Endometrial microvascular endothelial cells (primary cell): ENCODE data around the gene OTULINL. TPM values are rescaled to one million over a fixed set of nuclear protein-coding genes. Genes with fewer than 3 reads are reported as not detected.

Experiments
- in situ Hi-C: cut with HindIII; loops from 2 replicates; pipeline ENCODE4 v1.10.0; 2017; ENCODE audit warnings: low sequenced_read_pairs, low pct_unique_long_range_greater_than_20kb; ENCODE audit errors: inconsistent ontology term
- total RNA-seq: library from RNA; depleted of rRNA; stranded (reverse); fragments of >200 nt; gene quantifications from one replicate; pipeline ENCODE4 v1.2.3, GENCODE V29; 2015; ENCODE audit errors: inconsistent ontology term

OTULINL gene
- total RNA-seq, 1 donor from 2014 or later: not detected

DNA sequence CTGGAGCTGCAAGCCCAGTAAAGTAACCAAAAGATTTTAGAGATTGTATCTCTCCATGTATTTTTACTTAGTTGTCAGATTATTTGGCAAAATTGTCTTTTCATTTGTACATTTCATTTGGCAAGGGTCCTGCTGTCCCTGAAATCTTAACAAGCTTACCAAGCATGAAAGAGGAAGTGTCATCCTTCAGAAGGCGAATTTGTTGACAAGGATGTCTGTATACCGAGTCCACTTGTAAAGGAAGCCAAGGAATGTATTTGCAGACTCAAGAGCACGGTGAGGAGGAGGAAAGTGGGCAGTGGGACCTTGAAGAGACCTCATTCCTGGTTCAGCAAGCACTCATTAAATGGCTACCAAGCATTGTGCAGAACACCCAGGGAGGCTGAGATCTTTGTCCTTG, 7.5 kb upstream of the OTULINL start:
- in situ Hi-C loops: no loop called here

DNA sequence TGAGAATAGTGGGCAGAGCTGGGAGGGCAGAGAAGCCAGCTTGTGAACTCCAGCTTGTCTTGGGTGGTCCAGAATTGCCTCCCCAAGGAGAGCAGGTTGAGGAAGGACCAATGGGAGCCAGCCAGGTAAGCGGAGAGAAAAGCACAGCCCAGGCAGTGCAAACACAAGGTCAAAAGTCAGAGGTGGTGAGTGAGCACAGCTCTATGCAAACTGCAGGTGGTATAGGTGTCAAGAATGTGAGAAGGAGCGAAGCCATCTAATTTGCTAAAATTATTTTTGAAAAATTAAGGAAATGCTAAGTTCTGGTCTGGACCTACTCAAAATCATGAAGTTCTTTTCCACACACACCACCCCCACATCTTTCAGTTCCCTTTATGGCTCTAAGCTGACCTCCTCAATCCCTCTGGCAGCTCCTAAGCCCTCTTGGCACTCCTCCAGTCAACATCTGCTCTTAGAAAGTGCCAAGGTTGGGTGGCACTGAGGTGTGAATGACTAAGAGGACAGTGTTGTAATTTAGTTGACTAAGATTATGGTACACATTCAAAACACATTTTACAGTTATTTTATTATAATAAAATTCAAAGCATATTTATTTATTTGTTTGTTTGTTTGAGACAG, 6.6 kb upstream of the OTULINL start:
- in situ Hi-C loops: no loop called here

DNA sequence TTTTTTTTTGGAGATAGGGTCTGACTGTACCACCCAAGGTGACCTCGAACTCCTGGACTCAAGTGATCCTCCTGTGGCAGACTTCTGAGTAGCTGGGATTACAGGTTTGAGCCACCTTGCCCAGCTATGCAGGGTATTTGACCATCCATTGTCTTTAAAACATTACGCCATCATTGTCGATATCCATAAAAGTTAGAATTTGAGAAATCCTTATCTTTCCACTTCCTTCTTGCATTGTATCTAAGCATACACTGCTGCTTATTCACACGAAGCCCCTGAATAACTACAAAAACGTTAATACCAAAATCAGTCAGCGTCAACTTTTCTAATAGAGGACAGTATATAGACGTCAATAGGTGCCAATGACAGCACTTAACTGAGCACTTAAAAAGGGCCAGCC, 5.4 kb upstream of the OTULINL start:
- in situ Hi-C loops: no loop called here

DNA sequence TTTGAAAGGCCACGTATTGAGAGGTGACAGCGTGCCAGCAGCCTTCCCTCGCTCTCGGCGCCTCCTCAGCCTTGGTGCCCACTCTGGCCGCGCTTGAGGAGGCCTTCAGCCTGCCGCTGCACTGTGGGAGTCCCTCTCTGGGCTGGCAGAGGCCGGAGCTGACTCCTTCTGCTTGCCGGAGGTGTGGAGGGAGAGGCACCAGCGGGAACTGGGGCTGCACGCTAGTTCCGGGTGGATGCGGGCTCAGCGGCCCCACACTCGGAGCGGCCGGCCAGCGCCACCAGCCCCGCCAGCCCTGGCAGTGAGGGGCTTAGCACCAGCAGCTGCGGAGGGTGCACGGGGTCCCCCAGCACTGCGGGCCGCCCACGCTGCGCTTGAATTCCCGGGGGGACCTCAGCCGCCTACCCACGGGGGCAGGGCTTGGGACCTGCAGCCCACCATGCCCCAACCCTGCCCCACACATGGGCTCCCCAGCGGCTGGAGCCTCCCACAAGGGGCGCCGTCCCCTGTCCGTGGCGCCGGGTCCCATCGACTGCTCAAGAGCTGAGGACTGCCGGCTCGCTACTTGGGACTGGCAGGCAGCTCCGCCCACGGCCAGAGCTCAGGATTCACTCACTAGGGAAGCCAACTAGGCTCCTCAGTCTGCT, 4.4 kb upstream of the OTULINL start:
- in situ Hi-C loops: no loop called here

DNA sequence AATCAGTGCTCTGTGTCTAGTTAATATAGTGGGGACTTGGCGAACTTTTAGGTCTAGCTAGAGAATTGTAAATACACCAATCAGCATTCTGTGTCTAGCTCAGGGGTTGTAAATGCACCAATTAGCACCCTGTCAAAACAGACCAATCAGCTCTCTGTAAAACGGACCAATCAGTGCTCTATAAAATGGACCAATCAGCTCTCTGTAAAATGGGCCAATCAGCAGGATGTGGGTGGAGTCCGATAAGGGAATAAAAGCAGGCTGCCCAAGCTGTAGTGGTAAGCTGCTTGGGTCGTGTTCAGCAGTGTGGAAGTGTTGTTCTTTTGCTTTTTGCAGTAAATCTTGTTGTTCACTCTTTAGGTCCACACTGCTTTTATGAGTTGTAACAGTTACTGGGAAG, 3.6 kb upstream of the OTULINL start:
- in situ Hi-C loops: no loop called here

DNA sequence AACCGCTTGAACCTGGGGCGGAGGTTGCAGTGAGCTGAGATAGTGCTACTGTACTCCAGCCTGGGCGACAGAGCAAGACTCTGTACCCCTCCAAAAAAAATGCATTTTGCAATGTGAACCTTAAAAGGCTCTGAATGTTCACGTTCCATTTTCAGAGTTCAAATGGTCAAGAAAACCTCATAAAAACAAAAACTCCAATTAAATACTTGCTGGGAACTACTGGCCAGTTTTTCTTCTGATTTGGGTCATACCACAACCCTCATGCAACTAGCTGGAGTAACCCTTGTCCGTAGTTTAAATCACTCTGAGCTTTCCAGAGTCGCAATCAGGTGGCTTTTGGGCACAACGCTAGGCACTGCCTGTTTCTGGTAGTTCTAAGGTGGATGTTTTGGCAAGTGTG, 2.3 kb upstream of the OTULINL start:
- in situ Hi-C loops: no loop called here

DNA sequence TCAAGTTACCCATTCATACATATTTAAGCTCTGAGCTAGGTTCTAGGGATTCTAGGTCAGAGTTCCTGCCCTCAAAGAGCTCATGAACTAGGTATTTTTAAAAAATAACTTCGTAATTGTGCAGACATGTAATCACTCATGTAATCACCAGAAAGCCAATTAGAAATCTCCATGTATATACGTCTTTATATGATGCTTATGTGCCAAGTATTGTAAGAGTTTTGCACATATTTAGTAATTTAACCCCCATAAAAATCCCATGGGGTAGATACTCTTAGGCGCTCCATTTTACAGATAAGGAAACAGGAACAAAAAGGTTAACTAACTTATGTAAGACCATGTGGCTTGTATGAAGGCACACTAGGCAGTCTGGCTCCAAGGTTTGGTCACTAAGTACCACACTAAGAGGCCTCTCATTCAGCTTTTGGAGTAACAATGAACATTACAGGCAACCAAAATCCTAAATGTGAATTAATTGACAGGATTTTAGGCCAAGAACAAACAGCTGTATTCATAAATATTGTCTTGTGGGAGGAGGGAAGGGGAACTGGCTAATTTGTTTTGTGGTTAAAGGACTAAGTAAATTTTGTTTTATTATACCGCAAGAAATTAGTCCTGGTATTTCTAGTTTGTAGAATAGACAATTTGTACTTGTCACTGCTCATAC, 1.7 kb upstream of the OTULINL start:
- in situ Hi-C loops: no loop called here

DNA sequence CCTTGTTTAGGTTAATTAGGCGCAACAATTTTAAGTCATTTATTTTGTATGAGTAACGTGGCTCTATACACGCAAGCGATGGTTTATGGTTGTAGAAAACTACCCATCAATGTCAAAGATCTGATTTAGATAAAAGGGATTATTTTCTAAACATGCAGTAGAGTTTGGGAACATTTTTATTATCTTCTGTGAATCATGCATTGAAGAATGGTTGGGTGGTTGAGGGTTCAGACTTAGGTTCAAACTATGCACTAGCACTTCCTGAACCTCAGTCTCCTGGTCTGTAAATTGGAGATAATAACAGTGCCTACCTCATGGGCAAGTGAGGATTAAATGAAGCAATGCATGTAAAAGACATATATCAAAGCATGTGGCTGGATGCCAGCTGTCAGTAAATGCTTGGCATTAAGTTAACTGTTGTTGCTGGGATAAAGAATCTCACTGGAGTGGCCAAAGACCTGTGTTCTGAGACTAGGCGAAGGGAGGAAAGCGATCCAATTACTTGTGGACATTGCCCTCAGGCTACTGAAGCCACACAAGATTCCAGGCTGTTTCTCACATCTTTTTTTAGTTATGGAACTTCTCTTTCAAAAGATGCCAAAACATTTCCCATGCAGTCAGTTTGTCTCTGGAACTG, 1.1 kb upstream of the OTULINL start:
- in situ Hi-C loops: no loop called here

DNA sequence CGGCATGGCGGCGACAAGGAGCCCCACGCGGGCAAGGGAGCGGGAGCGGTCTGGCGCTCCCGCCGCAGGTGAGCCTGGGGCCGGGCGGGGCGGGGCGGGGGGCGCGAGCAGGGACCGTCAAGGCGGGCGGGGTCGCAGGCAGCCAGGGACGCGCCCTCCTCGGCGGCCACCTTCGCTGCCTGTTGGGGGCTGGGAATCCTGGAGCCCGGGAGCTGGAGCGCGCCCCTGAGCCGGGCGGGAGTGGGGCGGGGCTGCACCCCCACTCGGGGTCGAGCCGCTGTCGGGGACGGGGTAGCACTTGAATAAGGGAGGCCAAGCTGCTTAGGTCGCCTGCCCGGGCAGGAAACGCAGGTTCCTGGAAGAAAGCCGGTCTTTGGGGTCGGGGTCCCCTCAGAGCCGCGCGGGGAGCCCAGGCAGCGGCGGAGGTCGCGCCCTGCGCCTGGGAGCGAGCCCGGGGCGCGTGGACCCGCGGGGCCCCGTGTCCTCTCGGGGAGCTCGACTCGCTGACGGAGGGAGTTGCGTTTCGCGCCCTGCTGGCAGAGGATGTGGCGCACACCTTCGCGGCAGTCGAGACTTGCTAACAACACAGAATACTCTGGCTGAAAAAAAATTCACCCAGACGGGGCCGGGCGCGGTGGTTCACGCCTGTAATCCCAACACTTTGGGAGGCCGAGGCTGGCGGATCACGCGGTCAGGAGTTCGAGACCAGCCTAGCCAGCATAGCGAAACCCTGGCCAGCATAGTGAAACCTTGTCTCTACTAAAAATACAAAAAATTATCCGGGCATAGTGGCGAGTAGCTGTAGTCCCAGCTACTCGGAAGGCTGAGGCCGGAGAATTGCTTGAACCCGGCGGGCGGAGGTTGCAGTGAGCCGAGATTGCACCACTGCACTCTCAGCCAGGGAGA, 552 bp downstream of the OTULINL start:
- in situ Hi-C loops: no loop called here

DNA sequence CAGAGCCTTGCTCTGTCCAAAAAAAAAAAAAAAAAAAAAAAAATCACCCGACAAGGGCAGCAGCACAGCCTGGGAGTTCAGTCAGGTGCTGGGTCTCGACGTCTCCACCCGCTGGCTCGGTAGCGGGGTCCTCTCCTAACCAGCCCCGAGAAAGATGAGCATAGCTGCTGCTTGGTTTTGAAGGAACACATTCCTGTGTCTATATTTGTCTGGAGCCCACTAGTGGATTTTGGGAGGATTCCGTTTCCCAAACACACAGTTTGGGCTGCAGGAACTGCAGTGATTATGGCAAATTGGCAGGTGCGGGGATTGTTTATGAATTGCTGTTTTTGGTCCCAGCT, 1.2 kb downstream of the OTULINL start:
- in situ Hi-C loops: no loop called here

DNA sequence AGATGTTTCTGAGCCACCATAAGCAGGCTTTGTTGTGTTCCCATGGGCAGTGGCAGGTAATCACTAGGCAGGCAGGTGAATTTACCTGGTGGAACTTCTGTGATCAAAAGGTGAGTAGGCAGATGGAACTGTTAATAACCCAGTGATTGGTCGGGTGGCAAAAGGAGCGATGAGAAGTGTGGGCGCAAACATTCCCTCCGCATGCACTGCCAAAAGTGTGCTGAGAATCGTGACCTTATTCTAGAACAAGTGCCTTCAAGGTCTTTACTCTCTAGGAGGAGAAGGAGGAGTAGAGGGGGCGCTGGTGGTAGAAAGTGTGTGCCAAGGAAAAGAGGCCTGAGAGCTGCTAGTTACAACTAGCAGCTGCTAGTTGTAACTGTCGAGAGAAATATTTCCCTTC, 3.3 kb downstream of the OTULINL start:
- in situ Hi-C loops: no loop called here

DNA sequence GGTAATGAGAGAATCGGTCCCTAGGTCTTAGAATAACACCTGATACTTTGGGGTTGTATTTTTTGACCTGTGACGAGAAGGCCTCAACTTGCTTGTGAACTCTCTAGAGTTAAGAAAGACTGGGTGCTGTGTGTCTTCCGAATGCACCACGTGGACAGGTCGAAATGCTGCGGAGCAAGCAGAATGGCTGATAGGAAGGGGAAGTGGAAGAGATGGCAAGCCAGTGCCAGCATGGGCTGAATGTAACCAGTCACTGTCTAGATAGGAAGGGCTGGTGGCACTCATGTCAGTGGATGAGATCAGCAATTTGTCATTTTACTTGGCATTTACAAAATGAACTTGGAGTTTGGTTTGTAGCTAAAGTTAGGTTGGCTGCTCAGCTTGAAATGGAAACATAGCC, 5.6 kb downstream of the OTULINL start:
- in situ Hi-C loops: no loop called here

DNA sequence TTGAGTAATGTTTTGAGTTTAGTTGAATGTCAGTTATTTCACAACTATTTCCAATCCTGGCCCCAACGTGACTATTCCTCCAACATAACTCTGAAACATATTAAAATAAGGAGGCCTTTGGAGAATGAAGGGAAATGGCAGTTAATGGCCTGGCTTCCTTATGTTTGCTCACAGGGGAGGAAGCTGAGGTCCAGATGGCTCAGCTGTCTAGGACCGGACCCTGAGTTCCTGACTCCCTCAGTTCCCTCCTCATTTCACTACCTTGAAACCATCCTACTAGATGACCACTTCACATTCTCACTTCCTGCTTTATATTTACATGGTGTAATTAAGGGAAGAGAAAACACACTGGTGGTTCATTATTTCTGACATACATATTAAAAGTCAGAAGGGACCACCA, 6.6 kb downstream of the OTULINL start:
- in situ Hi-C loops: no loop called here

DNA sequence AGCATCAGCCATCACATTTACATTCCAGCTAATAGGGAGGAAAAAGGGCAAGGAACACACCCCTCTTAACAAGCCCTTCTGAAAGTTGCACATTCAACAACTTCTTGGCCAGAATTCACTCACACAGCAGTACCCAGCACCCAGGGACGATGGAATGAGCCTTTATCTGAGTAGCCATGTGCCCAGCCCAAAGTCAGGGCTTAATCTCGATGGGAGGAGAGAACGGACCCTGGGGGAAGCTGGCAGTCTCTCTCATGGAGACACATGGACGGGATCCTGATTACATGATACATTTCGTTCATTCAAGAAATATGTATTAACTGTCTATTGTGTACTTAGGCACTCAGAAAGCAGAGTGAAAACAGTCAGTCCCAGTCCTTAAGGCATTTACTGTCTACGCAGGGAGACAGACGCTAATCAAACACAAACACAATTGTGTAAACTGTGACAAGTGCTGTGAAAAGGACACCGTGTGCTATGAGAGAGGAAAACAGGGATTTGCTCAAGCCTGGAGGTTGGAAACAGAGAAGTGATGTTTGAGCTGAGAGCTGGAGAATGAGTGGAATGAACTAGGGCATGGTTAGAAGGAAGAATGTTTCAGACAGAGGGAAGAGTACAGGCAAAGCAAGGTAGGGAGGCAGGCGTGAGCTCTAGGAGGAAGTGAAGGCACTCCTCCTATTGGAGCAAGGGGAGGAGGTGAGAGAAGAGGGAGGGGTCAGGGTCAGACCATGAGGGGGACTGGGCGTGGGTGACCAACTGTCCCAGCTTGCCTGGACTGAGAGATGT, 7.4 kb downstream of the OTULINL start:
- in situ Hi-C loops: no loop called here

DNA sequence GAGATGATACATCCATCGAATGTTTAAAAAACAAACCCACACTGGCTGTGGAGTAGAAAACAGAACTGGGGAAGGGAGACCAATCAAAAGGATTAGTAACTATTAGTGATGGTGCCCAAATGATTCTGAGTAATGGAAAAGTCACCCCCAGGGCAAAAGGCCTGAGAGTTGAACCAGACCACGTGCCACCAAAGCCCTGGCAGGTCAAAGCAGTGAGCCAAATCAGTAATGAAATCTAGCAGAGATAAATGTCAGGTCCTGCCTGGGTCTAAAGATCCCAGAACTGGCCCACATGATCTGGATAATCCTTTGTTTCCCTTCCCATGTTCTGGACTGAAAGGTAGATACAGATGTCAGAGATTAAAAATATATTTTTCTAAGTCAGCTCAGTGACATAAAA, 9.4 kb downstream of the OTULINL start:
- in situ Hi-C loops: no loop called here

DNA sequence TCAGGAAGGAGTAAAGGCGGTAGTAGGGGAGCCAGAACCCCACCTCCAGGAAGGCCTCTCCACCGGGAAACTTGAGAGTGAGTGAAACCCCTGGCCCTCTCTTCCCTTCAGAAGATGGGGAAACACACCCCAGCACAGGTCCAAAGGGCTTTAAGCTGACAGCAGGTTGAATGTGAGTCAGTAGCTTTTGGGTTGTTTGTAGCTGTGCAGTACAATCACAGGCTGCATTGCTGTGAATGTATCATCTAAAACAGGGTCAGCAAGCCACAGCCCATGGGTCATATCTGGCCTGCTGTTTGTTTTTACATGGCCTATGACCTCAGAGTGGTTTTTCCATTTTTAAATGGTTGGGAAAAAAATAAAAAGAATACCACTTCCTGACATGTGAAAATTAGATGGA, 10.0 kb downstream of the OTULINL start:
- in situ Hi-C loops: no loop called here

DNA sequence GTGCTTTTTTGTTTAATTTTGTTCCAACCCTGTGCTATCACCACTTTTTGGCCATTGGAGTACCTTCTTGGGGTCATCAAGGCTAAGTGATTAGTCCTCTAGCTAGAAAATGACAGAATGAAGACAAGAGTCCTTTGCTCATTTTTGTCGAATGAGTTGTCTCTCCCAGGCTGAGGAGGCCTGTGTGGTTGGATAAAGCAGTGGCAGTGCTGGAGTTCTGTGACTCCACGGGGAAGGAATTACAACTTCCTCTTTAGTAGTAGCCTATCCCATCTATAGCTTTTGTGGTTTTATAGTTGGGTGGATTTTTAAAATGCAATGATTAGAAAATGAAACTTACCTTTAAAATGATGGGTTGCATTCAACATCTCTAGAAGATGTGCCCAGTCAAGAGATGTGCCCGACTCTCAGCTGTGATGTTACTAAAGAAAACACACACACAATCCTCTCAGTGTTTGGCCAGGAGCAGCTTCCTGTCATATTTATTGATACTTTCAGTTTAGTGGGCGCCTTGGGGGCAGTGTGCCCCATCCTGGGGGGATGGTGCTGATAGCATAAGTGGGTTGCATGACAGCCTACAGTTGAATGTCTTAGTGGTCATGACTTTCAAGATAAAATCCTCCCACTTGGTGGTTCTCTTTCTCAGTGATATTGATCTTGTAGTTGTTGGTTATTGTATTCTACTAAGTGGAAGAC, 11.9 kb downstream of the OTULINL start:
- in situ Hi-C loops: no loop called here
